DOHH2 (cell line): Measurements from ENCODE around the gene UBE2D4.

ENCODE experiments used
- H3F3A ChIP-seq: fragments of 200-600 bp; sonication (generic), shearing (Covaris generic); 2 replicates; pipeline ENCODE4 v1.6.0; 2016; ENCODE audit warnings: antibody characterized with exemption, mild to moderate bottlenecking; ENCODE audit not compliant: control insufficient read depth, insufficient read depth
- H3K27ac ChIP-seq: fragments of 200-600 bp; sonication (generic); 2 replicates; pipeline ENCODE4 v1.5.1; 2014; ENCODE audit warnings: low read depth, mild to moderate bottlenecking, low read length, moderate library complexity
- H3K27me3 ChIP-seq: fragments of 200-600 bp; sonication (generic); 2 replicates; pipeline ENCODE4 v1.6.1; 2014; ENCODE audit warnings: mild to moderate bottlenecking, low read length, mixed read lengths; ENCODE audit not compliant: control insufficient read depth
- H3K36me3 ChIP-seq: fragments of 200-600 bp; sonication (generic); 2 replicates; pipeline ENCODE4 v1.6.1; 2014; ENCODE audit warnings: mild to moderate bottlenecking, low read length, moderate library complexity, mixed read lengths; ENCODE audit not compliant: control insufficient read depth
- H3K4me1 ChIP-seq: fragments of 200-600 bp; sonication (generic); 2 replicates; pipeline ENCODE4 v1.6.1; 2014; ENCODE audit warnings: mild to moderate bottlenecking, low read length, mixed read lengths; ENCODE audit not compliant: control insufficient read depth
- H3K4me2 ChIP-seq: fragments of 200-600 bp; sonication (generic); 2 replicates; pipeline ENCODE4 v1.6.0; 2014; ENCODE audit warnings: mild to moderate bottlenecking, low read length, moderate library complexity
- H3K4me3 ChIP-seq: fragments of 200-600 bp; sonication (generic); 2 replicates; pipeline ENCODE4 v1.5.1; 2014; ENCODE audit warnings: mild to moderate bottlenecking, low read length, mixed read lengths
- H3K79me2 ChIP-seq: fragments of 200-600 bp; sonication (generic); 2 replicates; pipeline ENCODE4 v1.6.1; 2014; ENCODE audit warnings: mild to moderate bottlenecking, low read length, mixed read lengths; ENCODE audit not compliant: control insufficient read depth
- H3K9me2 ChIP-seq: fragments of 200-600 bp; sonication (generic); replicated peaks from 2 replicates; pipeline ENCODE4 v1.6.1; 2014; ENCODE audit warnings: mild to moderate bottlenecking, low read length, mixed read lengths; ENCODE audit not compliant: control insufficient read depth
- H3K9me3 ChIP-seq: fragments of 200-600 bp; sonication (generic); 2 replicates; pipeline ENCODE4 v1.6.1; 2014; ENCODE audit warnings: antibody characterized with exemption, low read length, mixed read lengths; ENCODE audit not compliant: control insufficient read depth, insufficient read depth
- H4K20me1 ChIP-seq: fragments of 200-600 bp; sonication (generic); 2 replicates; pipeline ENCODE4 v1.6.0; 2014; ENCODE audit warnings: low read depth, mild to moderate bottlenecking, antibody characterized with exemption, low read length, moderate library complexity; ENCODE audit not compliant: control insufficient read depth, insufficient read depth
- CTCF ChIP-seq: fragments of 200-600 bp; sonication (generic); IDR thresholded peaks from one replicate; pipeline ENCODE4 v1.5.1; 2014; ENCODE audit warnings: antibody characterized with exemption, mild to moderate bottlenecking, low read depth, low read length; ENCODE audit not compliant: poor library complexity, severe bottlenecking
- EZH2phosphoT487 ChIP-seq: fragments of 200-600 bp; sonication (generic); IDR thresholded peaks from 2 replicates; pipeline ENCODE4 v1.6.1; 2017; ENCODE audit warnings: borderline replicate concordance, mild to moderate bottlenecking, antibody characterized with exemption, low read length, moderate library complexity, mixed read lengths

UBE2D4 gene

DNA sequence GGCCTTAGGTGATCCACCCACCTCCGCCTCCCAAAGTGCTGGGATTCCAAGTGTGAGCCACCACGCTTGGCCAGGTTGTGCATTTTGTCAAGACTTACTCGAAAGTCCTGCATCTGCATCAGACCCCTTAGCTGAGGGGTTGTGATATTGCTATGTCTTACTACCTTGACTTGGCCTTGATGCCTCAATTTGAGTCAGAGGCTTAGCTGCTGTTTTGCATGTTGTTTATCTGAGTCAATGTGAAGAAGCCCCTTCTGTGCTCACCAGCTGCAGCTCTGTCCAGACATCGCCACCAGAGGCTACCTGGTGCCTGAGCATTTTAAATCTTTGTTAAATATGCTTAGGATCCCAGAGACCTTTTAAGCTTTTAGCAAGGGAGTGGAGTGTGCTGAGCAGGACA lies 18.1 kb downstream of the UBE2D4 start:
- no peak for TF ChIP-seq EZH2phosphoT487
- no peak for TF ChIP-seq CTCF
- Histone ChIP-seq H4K20me1 (no peaks in the 10 kb centered on the region; the same call in 1 of the 2 replicates), H3K27me3 (no peaks in the 10 kb centered on the region), H3K4me3 (no peak overlapping the region), H3K9me3 (no peaks in the 10 kb centered on the region), H3K79me2 (no peaks in the 10 kb centered on the region), H3K36me3 (no peaks in the 10 kb centered on the region), H3K27ac (no peak overlapping the region), H3K9me2 (no peaks in the 10 kb centered on the region), H3K4me1 (no peaks in the 10 kb centered on the region), H3F3A (0 out of 2 replicates have a peak, but pooled peaks cover 2% of the 10 kb centered on the region), H3K4me2 (no peak overlapping the region)

GRCh38 chr7:43952028-43952427 lies 25.8 kb downstream of the UBE2D4 start:
- no peak overlapping the region for H3K4me2 ChIP-seq
- H3K9me2 ChIP-seq: no peaks in the 10 kb centered on the region
- H3F3A ChIP-seq: no peaks in the 10 kb centered on the region
- H3K27me3 ChIP-seq: no peaks in the 10 kb centered on the region
- no peaks in the 10 kb centered on the region for H3K36me3 ChIP-seq
- H3K4me1 ChIP-seq: peaks cover 23% of the 10 kb centered on the region
- H3K79me2 ChIP-seq: no peaks in the 10 kb centered on the region
- no peak overlapping the region for H3K27ac ChIP-seq
- no peak overlapping the region for H3K4me3 ChIP-seq
- TF ChIP-seq CTCF: no peak
- no peak for TF ChIP-seq EZH2phosphoT487
- H3K9me3 ChIP-seq: no peaks in the 10 kb centered on the region
- H4K20me1 ChIP-seq: no peaks in the 10 kb centered on the region

GRCh38 chr7:43953071-43953470 lies 26.8 kb downstream of the UBE2D4 start:
- Histone ChIP-seq H3K4me3 (no peak overlapping the region), H3K79me2 (no peaks in the 10 kb centered on the region), H3K4me1 (peaks cover 23% of the 10 kb centered on the region), H3K9me2 (no peaks in the 10 kb centered on the region), H3F3A (no peaks in the 10 kb centered on the region), H3K9me3 (no peaks in the 10 kb centered on the region), H3K27ac (no peak overlapping the region), H4K20me1 (no peaks in the 10 kb centered on the region), H3K36me3 (no peaks in the 10 kb centered on the region), H3K27me3 (no peaks in the 10 kb centered on the region), H3K4me2 (no peak overlapping the region)
- TF ChIP-seq CTCF (no peak), EZH2phosphoT487 (no peak)

DNA sequence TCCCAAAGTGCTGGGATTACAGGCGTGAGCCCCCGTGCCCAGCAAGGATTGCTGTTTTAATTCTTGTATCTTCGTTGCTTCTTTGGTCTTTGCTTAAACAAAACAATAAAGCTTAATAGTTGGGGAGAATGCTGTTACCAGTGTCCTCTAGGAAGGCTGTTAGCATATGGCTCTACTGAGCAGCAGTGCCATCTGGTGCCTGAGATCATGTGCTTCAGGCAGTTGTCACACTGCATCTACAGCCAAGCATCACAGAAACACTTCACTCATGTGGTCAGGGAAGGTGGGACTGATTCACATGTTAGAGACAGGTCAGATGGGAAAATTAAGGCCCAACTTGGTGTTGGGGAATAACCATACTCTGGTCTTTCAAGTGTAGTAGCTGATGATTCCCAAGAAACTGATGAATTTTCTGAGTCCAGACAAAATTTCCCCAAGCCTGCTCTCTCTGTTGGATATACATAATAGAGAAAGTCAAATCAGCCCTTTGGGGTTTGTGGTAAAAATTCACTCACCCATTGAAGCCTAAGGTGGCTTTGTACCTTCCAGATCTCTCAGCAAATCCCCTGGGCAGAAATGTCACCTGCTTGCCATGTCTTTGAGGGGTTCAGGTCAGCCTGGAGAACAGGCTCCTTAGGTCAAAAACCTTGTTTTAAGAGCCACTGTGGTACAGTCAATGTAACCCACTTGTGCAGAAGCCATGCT lies 28.4 kb downstream of the UBE2D4 start:
- Histone ChIP-seq H3K9me2 (no peaks in the 10 kb centered on the region), H4K20me1 (no peaks in the 10 kb centered on the region), H3K4me1 (peaks cover 23% of the 10 kb centered on the region), H3F3A (no peaks in the 10 kb centered on the region), H3K36me3 (no peaks in the 10 kb centered on the region), H3K79me2 (no peaks in the 10 kb centered on the region), H3K4me2 (no peak overlapping the region), H3K27ac (no peak overlapping the region), H3K9me3 (no peaks in the 10 kb centered on the region), H3K27me3 (no peaks in the 10 kb centered on the region), H3K4me3 (no peak overlapping the region)
- TF ChIP-seq CTCF (peak; percentile 84), EZH2phosphoT487 (no peak)
